NCI-H128 (cell line): ENCODE data around the gene CEP112.

Experiments used
- DNase-seq: peaks from one replicate; lab custom pipeline; 2025; ENCODE audit not compliant: unreplicated experiment; lab: John Stamatoyannopoulos, UW

CEP112 gene

GRCh38 chr17:65994679-65995078 is 197.3 kb downstream of the CEP112 start:
- DNase-seq, result no peak

DNA sequence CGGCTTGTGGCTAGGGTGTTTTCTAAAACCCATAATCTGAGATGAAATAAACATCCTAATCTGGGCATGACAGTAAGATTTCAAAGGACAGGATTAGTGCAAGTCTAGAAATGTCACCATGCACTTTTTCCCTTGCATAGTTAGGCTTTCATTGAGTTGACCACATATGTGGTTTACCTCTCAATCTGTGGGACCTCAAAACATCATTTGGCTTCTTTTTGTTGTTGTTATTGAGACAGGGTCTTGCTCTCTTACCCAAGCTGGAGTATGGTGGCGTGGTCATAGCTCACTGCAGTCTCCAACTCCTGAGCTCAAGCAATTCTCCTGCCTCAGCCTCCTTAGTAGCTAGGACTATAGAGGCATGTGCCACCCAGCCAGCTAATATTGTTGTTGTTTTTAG is 197.8 kb downstream of the CEP112 start:
- no peak for DNase-seq

GRCh38 chr17:65990593-65990992 is 201.3 kb downstream of the CEP112 start:
- DNase-seq, result no peak

- no peak for DNase-seq
These were observed 203.5 kb downstream of the CEP112 start for GRCh38 chr17:65988451-65988850.

DNA sequence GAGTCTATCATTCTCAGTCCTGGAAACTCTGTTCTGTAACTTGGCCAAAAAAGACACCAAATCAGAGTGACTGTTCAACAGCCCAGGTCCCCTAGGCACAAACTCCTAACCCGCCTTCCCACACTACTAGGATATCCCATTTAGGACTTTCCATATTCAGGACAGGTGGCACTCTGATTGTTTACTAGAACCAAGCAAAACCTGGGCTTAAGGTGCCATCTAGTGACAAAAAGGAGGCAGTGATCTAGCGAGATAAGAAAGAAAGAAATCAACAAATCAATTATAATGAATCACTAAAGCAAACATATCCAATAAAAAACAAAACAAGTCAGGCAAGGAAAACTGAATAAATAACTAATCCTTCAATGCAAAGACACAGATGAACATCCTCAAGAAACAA is 203.9 kb downstream of the CEP112 start:
- no peak for DNase-seq

- DNase-seq, result no peak
These were observed 206.4 kb downstream of the CEP112 start for GRCh38 chr17:65985571-65985970.

DNA sequence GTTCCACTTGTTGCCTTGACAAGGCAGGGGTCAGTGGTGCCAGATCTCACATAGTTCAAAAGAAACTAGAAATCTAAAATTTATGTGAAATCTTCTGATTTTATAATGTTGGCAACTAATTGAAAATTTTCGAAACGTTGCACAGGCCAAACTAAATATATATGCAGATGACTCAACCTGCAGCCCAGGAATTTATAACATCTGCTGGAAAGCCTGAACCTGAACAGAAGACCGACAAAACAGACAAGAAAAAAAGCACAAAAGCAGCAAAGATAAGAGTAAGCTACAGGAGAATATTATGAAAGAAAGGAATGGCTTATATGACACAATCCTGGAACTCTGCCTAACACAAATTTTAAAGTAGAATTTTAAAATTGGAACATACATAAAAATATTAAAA is 207.6 kb downstream of the CEP112 start:
- DNase-seq, result no peak

GRCh38 chr17:65978871-65979270 is 213.1 kb downstream of the CEP112 start:
- no peak for DNase-seq

- DNase-seq, result no peak
These were observed 214.9 kb downstream of the CEP112 start for GRCh38 chr17:65977041-65977440.

DNA sequence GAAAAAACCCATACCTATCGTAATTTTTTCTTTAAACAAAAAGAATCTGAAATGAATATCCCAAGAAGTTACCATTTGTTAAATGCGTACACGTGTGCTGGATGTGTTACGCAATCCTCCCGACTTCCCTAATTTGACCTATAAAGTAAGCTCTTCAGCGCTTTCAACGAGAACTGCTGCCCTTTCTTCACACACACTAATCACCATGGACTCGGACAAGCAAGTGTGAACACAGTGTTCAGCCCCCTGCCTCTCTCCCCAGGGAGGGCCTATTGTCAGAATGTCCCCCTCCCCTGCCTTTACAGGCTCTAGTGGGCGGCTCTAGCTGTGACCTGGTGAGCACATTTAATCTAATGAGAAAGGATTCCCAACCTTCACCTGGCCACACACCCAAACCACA is 216.1 kb downstream of the CEP112 start:
- DNase-seq, result no peak

GRCh38 chr17:65973237-65973636 is 218.7 kb downstream of the CEP112 start:
- DNase-seq, result no peak

DNA sequence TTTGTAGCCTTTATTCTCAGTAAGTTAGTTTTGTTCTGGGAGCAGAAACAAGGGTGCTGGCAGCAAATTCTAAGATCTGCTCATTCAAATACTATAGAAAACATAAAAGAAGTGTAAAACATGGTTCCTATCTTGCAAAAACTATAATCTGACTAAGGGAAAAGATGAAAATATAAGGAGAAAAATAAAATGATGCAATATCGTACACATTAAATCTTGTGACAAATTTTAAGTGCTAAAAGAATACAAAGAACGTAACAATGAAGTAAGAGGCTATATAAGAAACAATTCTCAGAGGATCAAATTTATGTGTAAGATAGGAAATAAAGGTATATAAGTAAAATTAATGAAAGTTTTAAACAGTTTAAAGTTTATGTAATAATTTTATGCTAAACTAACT is 224.6 kb downstream of the CEP112 start:
- no peak for DNase-seq

DNA sequence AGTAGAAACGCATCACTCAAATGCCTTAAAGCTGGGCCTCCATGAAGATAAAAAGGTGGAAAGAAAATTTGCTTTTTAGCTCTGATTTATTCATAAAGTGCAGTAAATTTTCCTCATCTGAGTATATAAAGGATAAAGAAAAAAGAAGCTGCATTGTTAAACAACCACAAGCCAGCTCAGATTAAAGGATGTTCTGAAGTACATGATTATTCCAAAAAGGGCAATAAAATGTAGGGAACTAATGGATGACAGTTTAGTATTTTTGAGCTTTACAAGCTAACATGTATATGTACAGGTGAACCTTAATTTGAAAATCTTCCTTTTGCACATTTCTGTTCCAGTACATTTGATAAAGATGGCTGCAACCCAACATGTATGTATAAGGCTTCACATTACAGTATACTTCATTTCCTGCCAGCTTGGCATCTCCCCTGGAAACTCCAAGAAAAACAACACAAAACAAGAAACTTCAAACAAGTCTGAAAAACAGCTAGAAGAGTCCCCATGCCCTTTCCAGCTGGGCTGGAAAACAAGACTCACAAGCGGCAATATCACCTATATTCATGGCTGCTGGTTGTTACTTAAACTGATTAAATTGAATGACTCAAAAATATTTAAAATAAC is 225.7 kb downstream of the CEP112 start:
- no peak for DNase-seq

DNA sequence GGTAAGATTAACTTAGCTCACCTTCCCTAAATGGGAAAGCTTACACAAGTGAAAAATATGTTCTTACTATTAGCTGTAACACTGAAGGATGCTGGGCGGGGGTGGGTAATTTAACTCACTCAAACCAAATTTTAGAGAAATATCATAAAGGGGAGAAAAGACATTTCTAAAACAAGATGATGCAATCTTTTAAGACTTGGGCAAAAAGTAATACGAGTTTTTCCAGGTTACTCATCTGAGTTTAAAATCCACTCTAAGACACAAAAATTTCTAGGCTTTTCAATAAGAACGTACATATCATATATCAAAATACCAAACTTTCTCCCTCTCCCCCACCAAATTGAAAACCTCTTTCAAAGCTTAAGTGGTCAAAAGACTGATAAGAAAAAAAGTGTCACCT is 228.8 kb downstream of the CEP112 start:
- no peak for DNase-seq

DNA sequence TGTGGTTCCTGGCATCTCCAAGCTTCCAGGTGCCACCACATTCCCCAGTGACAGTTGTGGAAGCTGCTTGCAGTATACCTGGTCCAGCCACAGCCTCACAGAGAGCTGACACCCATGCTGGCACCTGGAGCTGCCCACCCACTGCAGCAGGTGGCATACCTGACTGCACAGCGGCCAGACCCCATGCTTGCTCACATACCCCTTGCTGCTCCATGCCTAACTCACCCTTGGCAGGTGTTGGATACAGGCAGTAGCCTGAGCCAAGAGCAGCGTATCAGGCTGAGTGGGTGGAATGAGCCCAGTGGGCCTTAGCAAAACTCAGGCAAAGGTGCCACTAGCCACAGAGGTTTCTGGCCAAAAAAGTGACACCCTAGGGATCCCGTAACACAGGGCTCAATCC is 232.3 kb downstream of the CEP112 start:
- no peak for DNase-seq

DNA sequence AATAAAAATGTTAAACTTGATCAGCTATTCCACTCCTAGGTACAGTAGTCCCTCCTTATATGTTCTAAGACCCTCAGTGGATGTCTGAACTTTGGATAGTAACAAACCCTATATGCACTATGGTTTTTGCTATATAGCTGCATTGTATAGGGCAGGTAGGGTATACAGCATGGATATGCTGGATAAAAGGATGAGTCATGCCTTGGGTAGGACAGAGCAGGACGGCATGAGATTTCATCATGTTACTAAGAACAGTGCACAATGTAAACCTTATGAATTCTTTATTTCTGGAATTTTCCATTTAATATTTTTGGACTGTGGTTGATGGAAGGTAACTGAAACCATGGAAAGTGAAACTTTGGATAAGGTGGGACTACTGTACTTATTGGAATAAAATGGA is 235.1 kb downstream of the CEP112 start:
- no peak for DNase-seq

DNA sequence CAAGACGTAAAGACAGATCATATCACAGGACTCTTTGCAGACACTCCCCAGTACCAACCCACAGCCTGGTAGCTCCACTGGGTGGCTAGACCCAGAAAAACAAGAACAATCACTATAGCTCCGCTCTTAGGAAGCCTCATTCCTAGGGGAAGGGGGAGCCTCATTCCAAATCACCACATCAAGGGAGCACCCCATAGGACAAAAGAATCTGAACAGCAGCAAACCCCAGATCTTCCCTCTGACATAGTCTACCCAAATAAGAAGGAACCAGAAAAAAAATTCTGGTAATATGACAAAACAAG is 237.8 kb downstream of the CEP112 start:
- DNase-seq, result no peak

DNA sequence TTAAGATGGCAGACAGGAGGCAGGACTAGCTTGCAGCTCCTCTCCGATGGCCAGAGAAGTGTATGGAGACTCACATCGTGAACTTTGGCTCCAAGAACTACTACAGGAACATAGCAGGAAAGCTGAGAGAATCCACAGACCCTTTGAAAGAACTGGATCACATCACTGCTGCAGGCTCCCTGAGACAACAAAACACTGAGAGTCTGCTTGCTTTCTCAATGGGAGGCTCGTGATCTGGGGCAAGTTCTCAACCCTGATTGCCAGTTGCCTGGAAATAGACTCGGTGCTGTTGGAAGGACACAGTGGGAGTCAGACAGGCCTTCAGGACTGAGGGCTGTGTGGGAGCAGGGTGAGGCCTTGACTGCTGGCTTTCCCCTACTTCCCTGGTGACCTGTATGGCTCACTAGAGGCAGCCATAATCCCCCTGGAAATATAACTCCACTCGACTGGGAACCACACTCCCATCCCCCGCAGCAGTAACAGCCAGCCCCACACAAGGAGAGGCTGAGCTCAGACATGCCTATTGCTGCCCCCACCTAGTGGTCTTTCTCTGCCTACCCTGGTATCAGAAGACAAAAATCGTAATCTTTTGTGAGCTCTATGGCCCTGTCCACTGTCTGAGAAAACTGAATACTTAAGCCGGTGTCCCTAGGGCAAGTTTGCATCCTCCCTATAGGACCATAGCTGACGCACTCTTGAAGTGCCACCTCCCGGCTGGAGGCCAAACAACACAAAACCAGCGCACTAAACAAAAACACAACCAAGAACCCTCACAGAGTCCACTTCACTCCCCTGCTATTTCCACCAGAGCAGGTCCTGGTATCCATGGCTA is 238.4 kb downstream of the CEP112 start:
- no peak for DNase-seq

GRCh38 chr17:65952586-65952985 is 239.3 kb downstream of the CEP112 start:
- DNase-seq, result no peak

GRCh38 chr17:65952015-65952414 is 239.9 kb downstream of the CEP112 start:
- DNase-seq, result no peak

- DNase-seq, result no peak
These were observed 244.1 kb downstream of the CEP112 start for GRCh38 chr17:65947831-65948230.

DNA sequence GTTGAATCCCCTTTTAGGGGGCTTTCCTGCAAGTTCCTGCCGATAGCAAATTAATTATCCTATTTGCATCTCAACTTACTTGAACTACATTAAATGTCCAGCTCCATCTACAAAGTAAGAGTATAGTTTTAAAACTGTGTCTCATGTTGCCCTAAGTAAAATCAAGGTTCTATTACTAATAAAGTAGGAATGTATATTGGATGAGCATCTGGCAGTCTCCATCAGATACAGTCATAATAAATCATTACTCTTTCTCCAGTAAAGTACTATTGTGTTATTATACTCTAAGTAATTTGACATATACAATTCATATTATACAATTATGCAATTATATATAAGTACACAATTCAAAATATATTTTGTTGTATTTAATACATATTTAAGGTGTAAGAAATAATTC is 249.3 kb downstream of the CEP112 start:
- DNase-seq, result no peak

DNA sequence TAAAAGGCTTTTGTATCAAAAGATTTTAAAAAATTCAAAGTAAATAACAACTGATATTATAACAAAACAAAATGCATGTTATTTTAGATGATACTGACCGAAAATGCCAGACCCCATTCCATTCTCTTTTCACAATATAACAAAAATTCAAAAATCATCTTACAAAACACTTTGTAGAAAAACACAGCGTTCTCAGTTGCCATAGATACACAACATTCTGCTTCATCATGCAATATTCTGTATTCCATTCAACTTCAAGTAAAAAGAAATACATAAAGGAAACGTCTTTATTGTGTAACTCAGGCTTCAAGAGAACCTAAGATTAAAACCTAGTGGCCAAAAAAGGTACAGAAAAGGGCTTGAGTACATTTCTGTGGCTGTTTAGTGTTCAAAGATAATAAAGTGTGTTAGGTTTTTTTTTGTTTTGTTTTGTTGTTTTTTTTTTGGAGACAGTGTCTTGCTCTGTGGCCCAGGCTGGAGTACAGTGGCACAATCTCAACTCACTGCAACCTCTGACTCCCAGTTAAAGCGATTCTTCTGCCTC is 250.5 kb downstream of the CEP112 start:
- no peak for DNase-seq
